Choroid plexus epithelial cell (primary cell): ENCODE results near the gene ADI1.
A peak's percentile ranks its signal among the peaks of the same experiment; 100 is the strongest.

Source experiments
- DNase-seq: peaks from one replicate; pipeline ENCODE4 v3.0.0-alpha.2; 2010; ENCODE audit warnings: low read depth
- H3K4me3 ChIP-seq: 2 replicates; pipeline ENCODE4 v1.5.1; 2011; ENCODE audit warnings: low read depth, mild to moderate bottlenecking, control low read depth, low read length, moderate library complexity
- TF ChIP-seq, protein P1 (sequence below): conservative IDR thresholded peaks from 2 replicates; pipeline ENCODE4 v1.5.1; 2011; ENCODE audit warnings: low read depth, mild to moderate bottlenecking, control low read depth, inconsistent platforms, low read length, moderate library complexity

Gene ADI1

GRCh38 chr2:3483986-3484960 lies 35.1 kb downstream of the ADI1 start:
- no peak overlapping the region for H3K4me3 ChIP-seq
- DNase-seq = no peak
- TF ChIP-seq, protein P1, sequence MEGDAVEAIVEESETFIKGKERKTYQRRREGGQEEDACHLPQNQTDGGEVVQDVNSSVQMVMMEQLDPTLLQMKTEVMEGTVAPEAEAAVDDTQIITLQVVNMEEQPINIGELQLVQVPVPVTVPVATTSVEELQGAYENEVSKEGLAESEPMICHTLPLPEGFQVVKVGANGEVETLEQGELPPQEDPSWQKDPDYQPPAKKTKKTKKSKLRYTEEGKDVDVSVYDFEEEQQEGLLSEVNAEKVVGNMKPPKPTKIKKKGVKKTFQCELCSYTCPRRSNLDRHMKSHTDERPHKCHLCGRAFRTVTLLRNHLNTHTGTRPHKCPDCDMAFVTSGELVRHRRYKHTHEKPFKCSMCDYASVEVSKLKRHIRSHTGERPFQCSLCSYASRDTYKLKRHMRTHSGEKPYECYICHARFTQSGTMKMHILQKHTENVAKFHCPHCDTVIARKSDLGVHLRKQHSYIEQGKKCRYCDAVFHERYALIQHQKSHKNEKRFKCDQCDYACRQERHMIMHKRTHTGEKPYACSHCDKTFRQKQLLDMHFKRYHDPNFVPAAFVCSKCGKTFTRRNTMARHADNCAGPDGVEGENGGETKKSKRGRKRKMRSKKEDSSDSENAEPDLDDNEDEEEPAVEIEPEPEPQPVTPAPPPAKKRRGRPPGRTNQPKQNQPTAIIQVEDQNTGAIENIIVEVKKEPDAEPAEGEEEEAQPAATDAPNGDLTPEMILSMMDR = no peak

DNA sequence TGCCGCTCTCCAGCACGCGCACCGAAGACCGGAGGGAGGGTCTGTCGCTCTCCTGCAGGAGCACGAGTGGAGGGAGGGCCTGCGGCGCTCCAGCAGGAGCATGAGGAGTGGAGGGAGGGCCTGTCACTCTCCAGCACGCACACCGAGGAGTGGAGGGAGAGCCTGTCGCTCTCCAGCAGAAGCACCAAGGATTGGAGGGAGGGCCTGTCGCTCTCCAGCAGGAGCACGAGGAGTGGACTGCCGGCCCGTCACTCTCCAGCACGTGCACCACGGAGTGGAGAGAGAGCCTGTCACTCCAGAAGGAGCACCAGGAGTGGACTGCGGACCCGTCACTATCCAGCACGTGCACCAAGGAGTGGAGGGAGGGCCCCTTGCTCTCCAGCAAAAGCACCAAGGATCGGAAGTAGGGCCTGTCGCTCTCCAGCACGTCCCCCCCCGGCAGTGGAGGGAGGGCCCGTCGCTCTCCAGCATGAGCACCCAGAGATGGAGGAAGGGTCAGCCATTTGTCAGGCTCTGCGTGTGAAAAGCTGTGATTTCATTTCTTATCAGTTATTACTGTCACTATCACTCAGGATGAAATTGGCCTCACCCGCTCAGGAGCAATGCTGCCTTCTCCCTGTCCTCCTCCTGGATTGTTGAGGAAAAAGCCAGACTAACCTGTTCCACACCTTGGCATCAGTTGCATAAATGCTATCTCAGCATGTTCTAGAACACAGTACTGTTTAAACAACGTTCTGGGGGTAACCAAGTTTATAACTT lies 35.9 kb downstream of the ADI1 start:
- no peak overlapping the region for H3K4me3 ChIP-seq
- DNase-seq = peak; percentile 60
- TF ChIP-seq, protein P1 = no peak

GRCh38 chr2:3482363-3482821 lies 36.9 kb downstream of the ADI1 start:
- TF ChIP-seq, protein P1 = no peak
- DNase-seq = no peak
- no peak overlapping the region for H3K4me3 ChIP-seq

DNA sequence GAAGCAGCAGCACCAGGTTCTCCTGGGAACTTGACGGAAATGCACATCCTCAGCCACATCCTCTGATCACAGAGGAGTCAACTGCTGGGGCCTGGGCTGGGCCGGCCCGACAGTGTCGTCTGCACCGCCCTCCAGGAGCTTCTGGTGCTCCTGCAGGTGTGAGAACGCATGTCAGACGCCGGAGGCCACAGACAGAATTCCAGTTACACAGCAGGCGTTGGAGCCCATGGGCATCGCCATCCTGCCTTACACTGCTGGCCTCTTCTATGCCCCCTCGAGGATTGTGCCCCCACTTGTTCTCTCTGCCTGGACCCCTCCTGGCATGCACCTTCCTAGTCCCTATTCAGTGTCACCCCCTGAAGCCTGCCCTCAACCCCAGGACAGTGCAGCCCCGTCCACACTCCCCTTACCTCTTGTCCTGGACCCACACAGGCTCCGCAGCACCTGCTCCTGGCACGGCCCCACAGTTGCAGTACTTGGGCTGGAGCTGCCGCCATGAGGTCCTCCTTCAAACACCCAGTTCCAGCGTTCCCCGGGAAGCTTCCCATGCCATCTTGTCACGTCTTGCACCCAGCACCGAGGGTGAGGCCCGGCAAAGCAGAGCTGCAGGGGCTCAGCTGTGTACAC lies 37.5 kb downstream of the ADI1 start:
- TF ChIP-seq, protein P1 = no peak
- DNase-seq = no peak
- no peak overlapping the region for H3K4me3 ChIP-seq

DNA sequence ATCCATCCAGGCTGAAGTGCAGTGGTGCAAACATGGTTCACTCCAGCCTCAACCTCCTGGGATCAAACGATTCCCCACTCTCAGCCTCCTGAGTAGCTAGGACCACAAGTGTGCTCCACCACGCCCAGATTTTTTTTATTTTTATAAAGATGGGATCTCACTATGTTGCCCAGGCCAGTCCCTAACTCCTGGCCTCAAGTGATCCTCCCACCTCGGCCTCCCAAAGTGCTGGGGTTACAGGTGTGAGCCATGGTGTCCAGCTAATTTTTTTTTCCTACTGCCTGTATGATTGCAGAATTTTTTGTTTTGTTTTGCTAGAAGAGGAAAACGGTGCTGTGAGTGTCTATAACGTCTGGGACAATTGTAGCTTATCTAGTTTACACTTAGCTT lies 38.3 kb downstream of the ADI1 start:
- TF ChIP-seq, protein P1 = no peak
- no peak overlapping the region for H3K4me3 ChIP-seq
- no peak for DNase-seq

DNA sequence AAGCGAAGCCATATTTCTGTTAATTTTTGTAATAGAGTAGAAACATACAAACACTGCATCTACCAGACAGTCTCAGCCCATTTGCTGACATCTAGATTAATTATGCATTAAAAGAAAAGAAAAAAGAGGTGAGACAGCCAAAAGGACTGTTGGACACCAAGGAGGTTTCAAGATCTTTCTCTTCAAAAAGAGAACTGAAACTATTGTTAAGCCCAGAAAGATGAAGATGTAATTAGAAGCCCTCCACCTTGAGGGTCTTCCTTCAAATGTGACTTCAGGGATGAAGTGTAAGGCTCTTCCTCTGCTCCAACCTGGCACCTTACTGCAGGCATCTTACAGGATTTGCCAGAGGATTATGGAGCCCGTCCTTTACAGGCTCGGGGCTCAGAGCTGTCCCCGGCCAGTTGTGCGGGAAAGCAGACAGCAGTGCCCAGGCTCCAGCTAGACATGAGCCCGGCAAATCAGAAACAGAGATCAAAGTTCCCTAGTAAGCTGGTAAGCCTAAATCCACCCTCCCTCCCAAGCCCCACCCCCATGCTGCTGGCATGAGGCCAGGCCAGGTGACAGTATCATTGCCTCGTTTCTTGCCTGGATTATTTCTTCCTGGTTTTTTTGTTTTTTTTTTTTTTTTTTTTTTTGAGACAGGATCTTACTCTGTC lies 38.9 kb downstream of the ADI1 start:
- no peak for DNase-seq
- H3K4me3 ChIP-seq = no peak overlapping the region
- TF ChIP-seq, protein P1 = no peak
